PC-9 (cell line): ENCODE data around the gene LCN12. TPM values are rescaled to one million over a fixed set of nuclear protein-coding genes. Genes with fewer than 3 reads are reported as not detected.

Experiments used
- BruUV-seq: library from RNA; stranded (reverse); fragments of 400-500 nt; replicated peaks from 2 replicates; lab custom pipeline; 2021; lab: Mats Ljungman, UMichigan
- CTCF ChIA-PET: fragments of 300-600 bp; sonication (Branson Sonifier 250); formaldehyde crosslinking; loops from one replicate; lab custom pipeline; 2022; ENCODE audit warnings: antibody characterized with exemption; lab: Charles Lee
- POLR2A ChIA-PET: fragments of 300-600 bp; sonication (Branson Sonifier 250); formaldehyde crosslinking; loops from one replicate; lab custom pipeline; 2022; ENCODE audit warnings: antibody characterized with exemption; ENCODE audit not compliant: unreplicated experiment; lab: Charles Lee
- DNase-seq, 2 experiments: peaks; one replicate each; pipeline versions ENCODE4 v3.0.0 to v3.0.0-alpha.2; 2015 to 2022; ENCODE audit warnings: mixed read lengths in 1 of 2
- H2AFZ ChIP-seq: fragments of 200-600 bp; sonication (generic); 2 replicates; pipeline ENCODE4 v1.8.1; 2017; ENCODE audit warnings: antibody characterized with exemption
- H3F3A ChIP-seq: fragments of 200-600 bp; sonication (generic); 2 replicates; pipeline ENCODE4 v1.8.1; 2017; ENCODE audit warnings: antibody characterized with exemption, mild to moderate bottlenecking, low read depth; ENCODE audit not compliant: insufficient read depth
- H3K27ac ChIP-seq: fragments of 200-600 bp; sonication (generic); 2 replicates; pipeline ENCODE4 v1.6.1; 2016; ENCODE audit warnings: mixed run types
- H3K27me3 ChIP-seq: fragments of 200-600 bp; sonication (generic); 2 replicates; pipeline ENCODE4 v1.6.1; 2016; ENCODE audit warnings: low read depth, mixed run types; ENCODE audit not compliant: insufficient read depth
- H3K36me3 ChIP-seq: fragments of 200-600 bp; sonication (generic); 2 replicates; pipeline ENCODE4 v1.6.1; 2016; ENCODE audit warnings: low read depth, mixed run types
- H3K4me1 ChIP-seq: fragments of 200-600 bp; sonication (generic); replicated peaks from 2 replicates; pipeline ENCODE4 v1.6.1; 2016; ENCODE audit warnings: mixed run types; ENCODE audit not compliant: insufficient read depth
- H3K4me2 ChIP-seq: fragments of 200-600 bp; sonication (generic); 2 replicates; pipeline ENCODE4 v1.6.1; 2017; ENCODE audit warnings: mixed run types
- H3K4me3 ChIP-seq: fragments of 200-600 bp; sonication (generic); 2 replicates; pipeline ENCODE4 v1.6.1; 2016; ENCODE audit warnings: mixed run types
- H3K79me2 ChIP-seq: fragments of 200-600 bp; sonication (generic); 2 replicates; pipeline ENCODE4 v1.6.1; 2017; ENCODE audit warnings: low read depth, mixed run types
- H3K9me2 ChIP-seq: fragments of 200-600 bp; sonication (generic); 2 replicates; pipeline ENCODE4 v1.8.1; 2017; ENCODE audit warnings: mild to moderate bottlenecking; ENCODE audit not compliant: insufficient read depth
- H3K9me3 ChIP-seq: fragments of 200-600 bp; sonication (generic); 2 replicates; pipeline ENCODE4 v1.8.1; 2016; ENCODE audit warnings: low read depth; ENCODE audit not compliant: insufficient read depth
- H4K20me1 ChIP-seq: fragments of 200-600 bp; sonication (generic); 2 replicates; pipeline ENCODE4 v1.8.1; 2017; ENCODE audit not compliant: insufficient read depth
- EZH2 ChIP-seq: fragments of 200-600 bp; sonication (generic); IDR thresholded peaks from 2 replicates; pipeline ENCODE4 v1.8.0; 2017; ENCODE audit warnings: antibody characterized with exemption, low read depth
- intact Hi-C: fragments of 100-400 bp; cut with micrococcal nuclease; formaldehyde crosslinking; loops from one replicate; pipeline ENCODE4 v1.10.0; 2022; ENCODE audit not compliant: unreplicated experiment
- total RNA-seq: library from RNA; stranded (reverse); gene quantifications from 2 replicates; pipeline ENCODE4 v1.2.3, GENCODE V29; 2021
- TF ChIP-seq, protein P1 (sequence below): fragments of 200-600 bp; sonication (generic); conservative IDR thresholded peaks from 2 replicates; pipeline ENCODE4 v1.6.1; 2017; ENCODE audit warnings: mixed run types, antibody characterized with exemption, mild to moderate bottlenecking, moderate library complexity

The LCN12 gene
- total RNA-seq, 1 experiment from 2014 or later: 9.3 TPM

DNA sequence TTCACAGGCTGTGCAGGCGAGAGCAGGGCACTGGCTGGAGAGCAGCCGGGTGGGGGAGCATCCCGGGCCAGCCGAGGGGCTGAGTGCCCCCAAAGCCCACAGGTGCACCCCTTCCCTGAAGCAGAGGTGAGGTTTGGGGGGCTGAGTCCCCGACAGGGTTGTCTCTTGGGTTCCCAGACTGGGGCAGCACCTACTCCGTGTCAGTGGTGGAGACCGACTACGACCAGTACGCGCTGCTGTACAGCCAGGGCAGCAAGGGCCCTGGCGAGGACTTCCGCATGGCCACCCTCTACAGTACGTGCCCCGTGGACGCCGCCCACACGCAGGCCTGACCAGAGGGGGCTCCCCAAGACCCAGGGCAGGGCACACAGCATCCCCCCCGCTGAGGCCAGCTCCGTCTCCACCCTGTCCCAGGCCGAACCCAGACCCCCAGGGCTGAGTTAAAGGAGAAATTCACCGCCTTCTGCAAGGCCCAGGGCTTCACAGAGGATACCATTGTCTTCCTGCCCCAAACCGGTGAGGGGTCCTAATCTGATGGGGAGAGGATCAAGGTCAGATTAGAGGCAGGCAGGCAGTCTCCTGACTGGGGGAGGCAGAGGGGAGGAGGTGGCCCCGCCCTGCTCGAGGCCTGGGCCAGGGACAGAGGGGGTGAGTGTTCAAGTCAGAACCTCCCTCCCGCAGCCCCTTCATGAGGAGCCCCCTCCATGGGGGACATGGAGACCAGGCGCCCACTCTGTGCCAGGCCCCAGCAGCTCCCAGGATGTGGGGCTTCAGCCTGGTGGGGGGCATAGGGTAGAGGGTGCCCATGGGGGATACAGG is 27.9 kb downstream of the LCN12 start:
- Histone ChIP-seq H3K4me1 (peaks cover 9% of the 10 kb centered on the region), H2AFZ (no peak overlapping the region), H3K36me3 (no peaks in the 10 kb centered on the region), H3K9me3 (no peaks in the 10 kb centered on the region), H3K27me3 (no peaks in the 10 kb centered on the region), H3K4me2 (no peak overlapping the region), H3F3A (peaks cover 12% of the 10 kb centered on the region; the same call in 1 of the 2 replicates), H3K4me3 (no peak overlapping the region), H3K79me2 (no peaks in the 10 kb centered on the region), H4K20me1 (no peaks in the 10 kb centered on the region), H3K9me2 (no peaks in the 10 kb centered on the region), H3K27ac (no peak overlapping the region)
- intact Hi-C loops: no loop called here
- no peak for TF ChIP-seq EZH2
- TF ChIP-seq, protein P1, sequence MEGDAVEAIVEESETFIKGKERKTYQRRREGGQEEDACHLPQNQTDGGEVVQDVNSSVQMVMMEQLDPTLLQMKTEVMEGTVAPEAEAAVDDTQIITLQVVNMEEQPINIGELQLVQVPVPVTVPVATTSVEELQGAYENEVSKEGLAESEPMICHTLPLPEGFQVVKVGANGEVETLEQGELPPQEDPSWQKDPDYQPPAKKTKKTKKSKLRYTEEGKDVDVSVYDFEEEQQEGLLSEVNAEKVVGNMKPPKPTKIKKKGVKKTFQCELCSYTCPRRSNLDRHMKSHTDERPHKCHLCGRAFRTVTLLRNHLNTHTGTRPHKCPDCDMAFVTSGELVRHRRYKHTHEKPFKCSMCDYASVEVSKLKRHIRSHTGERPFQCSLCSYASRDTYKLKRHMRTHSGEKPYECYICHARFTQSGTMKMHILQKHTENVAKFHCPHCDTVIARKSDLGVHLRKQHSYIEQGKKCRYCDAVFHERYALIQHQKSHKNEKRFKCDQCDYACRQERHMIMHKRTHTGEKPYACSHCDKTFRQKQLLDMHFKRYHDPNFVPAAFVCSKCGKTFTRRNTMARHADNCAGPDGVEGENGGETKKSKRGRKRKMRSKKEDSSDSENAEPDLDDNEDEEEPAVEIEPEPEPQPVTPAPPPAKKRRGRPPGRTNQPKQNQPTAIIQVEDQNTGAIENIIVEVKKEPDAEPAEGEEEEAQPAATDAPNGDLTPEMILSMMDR: no peak
- DNase-seq: no peak
- no TSS peak for BruUV-seq
- ChIA-PET CTCF (no interaction called here), POLR2A (interaction anchor here (0.7 kb wide), 1 partner anchor 32 kb away, joined by 7 read pairs; no protein-coding TSS in a partner anchor)

- ChIA-PET POLR2A (interaction anchor here (0.6 to 0.7 kb wide), 2 partner anchors 32 to 190 kb away, joined by 3 to 7 read pairs; partner anchors contain the start of gene TMEM141), CTCF (no interaction called here)
- peaks cover 12% of the 10 kb centered on the region; the same call in 1 of the 2 replicates for H3F3A ChIP-seq
- DNase-seq: no peak
- TF ChIP-seq, protein P1: no peak
- TF ChIP-seq EZH2: no peak
- no peaks in the 10 kb centered on the region for H3K27me3 ChIP-seq
- H3K4me2 ChIP-seq: no peak overlapping the region
- H3K79me2 ChIP-seq: no peaks in the 10 kb centered on the region
- no peaks in the 10 kb centered on the region for H3K9me3 ChIP-seq
- no peak overlapping the region for H3K27ac ChIP-seq
- no peaks in the 10 kb centered on the region for H4K20me1 ChIP-seq
- H3K9me2 ChIP-seq: no peaks in the 10 kb centered on the region
- peaks cover 9% of the 10 kb centered on the region for H3K4me1 ChIP-seq
- no peak overlapping the region for H3K4me3 ChIP-seq
- intact Hi-C loops: no loop called here
- no peak overlapping the region for H2AFZ ChIP-seq
- no peaks in the 10 kb centered on the region for H3K36me3 ChIP-seq
- no TSS peak for BruUV-seq
These were observed 28.8 kb downstream of the LCN12 start for GRCh38 chr9:136980669-136981478.

DNA sequence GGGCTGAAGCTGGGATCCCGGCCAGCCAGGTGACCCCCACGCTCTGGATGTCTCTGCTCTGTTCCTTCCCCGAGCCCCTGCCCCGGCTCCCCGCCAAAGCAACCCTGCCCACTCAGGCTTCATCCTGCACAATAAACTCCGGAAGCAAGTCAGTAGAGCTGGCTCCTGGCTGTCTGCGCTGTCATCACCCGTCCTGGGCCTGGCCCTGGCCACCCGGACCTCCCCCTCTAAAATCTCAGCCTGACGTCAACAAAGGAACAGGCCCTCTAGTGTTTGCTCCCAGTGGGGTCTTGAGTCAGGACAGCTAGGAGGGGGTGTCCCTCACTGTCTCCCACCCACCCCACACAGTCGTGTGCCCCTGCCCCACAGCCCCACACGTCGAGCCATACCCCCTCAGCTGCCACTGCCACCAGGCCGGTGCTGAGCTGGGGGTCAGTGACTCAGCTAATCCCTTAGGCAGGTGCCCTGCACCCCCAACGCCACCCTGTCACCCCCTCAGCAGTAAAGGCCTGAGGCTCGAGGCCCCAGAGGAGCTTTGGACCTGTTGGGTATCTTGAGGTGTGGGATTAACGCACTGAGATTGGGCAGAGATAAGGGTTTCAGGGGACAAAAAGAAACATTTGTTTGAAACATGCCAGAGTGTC is 29.6 kb downstream of the LCN12 start:
- Histone ChIP-seq H3K4me2 (no peak overlapping the region), H3F3A (peaks cover 12% of the 10 kb centered on the region; the same call in 1 of the 2 replicates), H3K36me3 (no peaks in the 10 kb centered on the region), H3K4me1 (peaks cover 9% of the 10 kb centered on the region), H3K4me3 (no peak overlapping the region), H4K20me1 (no peaks in the 10 kb centered on the region), H2AFZ (no peak overlapping the region), H3K27me3 (no peaks in the 10 kb centered on the region), H3K9me3 (no peaks in the 10 kb centered on the region), H3K9me2 (no peaks in the 10 kb centered on the region), H3K27ac (no peak overlapping the region), H3K79me2 (no peaks in the 10 kb centered on the region)
- TF ChIP-seq, protein P1: no peak
- TF ChIP-seq EZH2: no peak
- POLR2A ChIA-PET: interaction anchor here (0.6 kb wide), 2 partner anchors 44 to 181 kb away, joined by 3 read pairs; no protein-coding TSS in a partner anchor
- DNase-seq: no peak
- BruUV-seq: no TSS peak
- CTCF ChIA-PET: no interaction called here
- intact Hi-C loops: no loop called here
